ENCODE results near the gene ACOT7. TPM values are rescaled to one million over a fixed set of nuclear protein-coding genes. Genes with fewer than 3 reads are reported as not detected.

The ACOT7 gene
- total RNA-seq, 2 experiments from 2014 or later: 5.3 to 5.4 TPM

DNA sequence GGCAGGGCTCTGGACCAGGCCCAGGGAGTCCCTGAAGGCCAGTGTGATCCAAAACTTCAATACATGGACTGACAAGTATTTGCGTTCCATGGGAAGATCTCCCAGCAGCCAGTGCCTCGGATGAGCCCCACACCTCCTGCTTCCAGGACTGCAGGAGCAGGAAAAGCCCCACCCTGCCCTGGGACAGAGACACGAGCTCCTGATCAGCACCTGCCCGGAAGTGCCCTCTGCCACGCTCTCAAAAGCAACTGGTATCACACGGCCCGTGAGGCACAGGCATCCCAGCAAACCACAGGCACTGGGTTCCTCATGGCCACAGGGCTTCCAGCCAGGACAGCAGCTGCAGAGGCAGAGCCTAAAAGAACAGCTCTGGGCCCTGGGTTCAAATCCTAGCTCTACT, 48.6 kb downstream of the ACOT7 start:
- Mint-ChIP-seq H3K4me3 (no peak overlapping the region), H3K9me3 (no peaks in the 10 kb centered on the region), H3K27ac (no peak overlapping the region), H3K36me3 (ENCODE audit: low read depth) (peaks cover 4% of the 10 kb centered on the region), H3K4me1 (ENCODE audit: low read depth) (peaks cover 28% of the 10 kb centered on the region), H3K27me3 (no peaks in the 10 kb centered on the region)
- Histone ChIP-seq H3K36me3 (ENCODE audit: insufficient read depth, low read length) (no peaks in the 10 kb centered on the region), H3K27me3 (ENCODE audit: control insufficient read depth in 1 of 2, insufficient read depth in 2 of 2, low read length in 2 of 2) (no peaks in the 10 kb centered on the region), H3K4me1 (ENCODE audit: insufficient read depth, low read length) (peaks cover 21% of the 10 kb centered on the region), H3K9me3 (ENCODE audit: control insufficient read depth in 1 of 2, insufficient read depth in 1 of 2, low read length in 2 of 2) (no peaks in the 10 kb centered on the region), H3K27ac (ENCODE audit: low read depth in 1 of 2, low read length in 2 of 2) (no peak overlapping the region), H3K4me3 (ENCODE audit: low read length) (no peak overlapping the region)
- POLR2A ChIA-PET: no interaction called here
- DNase-seq (no peak), ATAC-seq (ENCODE audit: poor library complexity) (no peak)
- TF ChIP-seq, protein P1, sequence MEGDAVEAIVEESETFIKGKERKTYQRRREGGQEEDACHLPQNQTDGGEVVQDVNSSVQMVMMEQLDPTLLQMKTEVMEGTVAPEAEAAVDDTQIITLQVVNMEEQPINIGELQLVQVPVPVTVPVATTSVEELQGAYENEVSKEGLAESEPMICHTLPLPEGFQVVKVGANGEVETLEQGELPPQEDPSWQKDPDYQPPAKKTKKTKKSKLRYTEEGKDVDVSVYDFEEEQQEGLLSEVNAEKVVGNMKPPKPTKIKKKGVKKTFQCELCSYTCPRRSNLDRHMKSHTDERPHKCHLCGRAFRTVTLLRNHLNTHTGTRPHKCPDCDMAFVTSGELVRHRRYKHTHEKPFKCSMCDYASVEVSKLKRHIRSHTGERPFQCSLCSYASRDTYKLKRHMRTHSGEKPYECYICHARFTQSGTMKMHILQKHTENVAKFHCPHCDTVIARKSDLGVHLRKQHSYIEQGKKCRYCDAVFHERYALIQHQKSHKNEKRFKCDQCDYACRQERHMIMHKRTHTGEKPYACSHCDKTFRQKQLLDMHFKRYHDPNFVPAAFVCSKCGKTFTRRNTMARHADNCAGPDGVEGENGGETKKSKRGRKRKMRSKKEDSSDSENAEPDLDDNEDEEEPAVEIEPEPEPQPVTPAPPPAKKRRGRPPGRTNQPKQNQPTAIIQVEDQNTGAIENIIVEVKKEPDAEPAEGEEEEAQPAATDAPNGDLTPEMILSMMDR (IDR thresholded peaks at IDR 0.05): no peak
- CTCF ChIA-PET: no interaction called here
- intact Hi-C loops (cut with DNase I, micrococcal nuclease): loop anchor here in 1 of 2 experiments (5.0 kb wide), 1 partner anchor 132 kb away; no protein-coding TSS in a partner anchor

DNA sequence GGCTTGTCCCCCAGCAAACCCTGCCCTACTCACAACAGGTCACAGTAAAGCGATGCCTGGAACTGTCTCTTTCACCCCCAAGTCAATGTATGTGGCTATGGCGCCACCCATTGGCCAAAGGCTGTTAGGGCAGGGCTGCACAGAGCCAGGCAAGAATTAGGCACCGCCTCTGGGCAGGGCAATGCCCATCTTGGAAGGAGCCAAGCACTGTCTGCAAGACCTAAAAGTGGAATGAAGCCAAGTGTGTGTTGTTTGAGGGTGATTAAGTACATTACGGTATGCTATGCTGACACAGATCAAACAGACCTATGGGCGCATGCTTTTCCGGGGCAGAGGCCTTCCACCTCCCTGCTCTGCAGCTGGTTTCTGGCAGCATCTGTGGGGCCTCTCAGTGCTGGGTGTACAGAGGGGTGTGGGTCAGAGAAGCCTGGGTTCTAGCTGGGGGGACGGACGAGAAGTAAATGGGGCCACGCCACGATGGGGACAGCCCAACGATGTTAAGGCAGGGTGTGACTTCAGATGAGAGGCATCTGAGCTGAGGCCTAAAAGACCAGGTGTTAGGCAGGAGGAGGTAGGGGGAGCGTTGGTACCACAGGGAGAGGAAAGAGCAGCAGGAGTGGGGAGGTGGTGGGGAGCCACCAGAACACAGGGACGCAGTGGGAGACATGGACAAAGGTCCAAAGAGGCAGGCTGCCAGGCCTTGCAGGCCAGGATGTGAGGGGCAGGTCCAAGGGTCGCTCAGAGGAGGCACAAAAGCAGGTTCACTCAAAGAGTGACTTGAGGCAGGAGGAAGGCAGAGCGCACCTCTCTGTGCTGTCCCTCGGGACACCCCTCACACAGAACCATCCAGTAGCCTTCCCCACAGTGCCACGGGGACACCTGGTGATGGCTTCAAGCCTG, 49.8 kb downstream of the ACOT7 start:
- no peak overlapping the region for H3K27ac ChIP-seq (ENCODE audit: low read depth in 1 of 2, low read length in 2 of 2)

DNA sequence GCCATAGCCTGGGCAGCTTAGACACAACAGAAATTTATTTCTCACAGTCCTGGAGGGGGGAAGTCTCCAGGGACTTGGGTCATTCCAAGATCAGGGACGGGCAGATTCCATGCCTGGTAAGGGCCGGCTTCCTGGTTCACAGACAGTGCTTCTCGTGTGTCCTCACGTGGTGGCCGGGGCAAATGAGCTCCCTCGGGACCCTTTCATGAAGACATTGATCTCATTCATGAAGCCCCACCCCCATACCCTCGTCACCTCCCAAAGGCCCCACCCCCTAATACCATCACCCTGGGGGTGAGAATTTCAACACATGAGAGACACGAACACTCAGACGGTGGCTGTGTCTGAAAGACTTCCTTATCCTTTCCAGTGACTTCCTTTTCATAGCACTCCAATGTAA, 51.5 kb downstream of the ACOT7 start:
- Mint-ChIP-seq H3K4me1 (ENCODE audit: low read depth) (peaks cover 6% of the 10 kb centered on the region), H3K27me3 (no peaks in the 10 kb centered on the region), H3K27ac (no peak overlapping the region), H3K9me3 (no peaks in the 10 kb centered on the region), H3K4me3 (no peak overlapping the region), H3K36me3 (ENCODE audit: low read depth) (peaks cover 4% of the 10 kb centered on the region)
- Histone ChIP-seq H3K27me3 (ENCODE audit: control insufficient read depth in 1 of 2, insufficient read depth in 2 of 2, low read length in 2 of 2) (no peaks in the 10 kb centered on the region), H3K27ac (ENCODE audit: low read depth in 1 of 2, low read length in 2 of 2) (no peak overlapping the region), H3K36me3 (ENCODE audit: insufficient read depth, low read length) (no peaks in the 10 kb centered on the region), H3K4me1 (ENCODE audit: insufficient read depth, low read length) (no peaks in the 10 kb centered on the region), H3K9me3 (ENCODE audit: control insufficient read depth in 1 of 2, insufficient read depth in 1 of 2, low read length in 2 of 2) (no peaks in the 10 kb centered on the region), H3K4me3 (ENCODE audit: low read length) (no peak overlapping the region)
- DNase-seq: peak in 1 of 14 experiments; percentile 5
- ChIA-PET POLR2A (no interaction called here), CTCF (no interaction called here)
- intact Hi-C loops (cut with DNase I, micrococcal nuclease): no loop called here
- TF ChIP-seq, protein P1 (IDR thresholded peaks at IDR 0.05): no peak
- ATAC-seq (ENCODE audit: poor library complexity): no peak

More for the DNA sequence above, 49.8 kb downstream of the ACOT7 start:
- Mint-ChIP-seq H3K4me3 (no peak overlapping the region), H3K4me1 (ENCODE audit: low read depth) (peaks cover 17% of the 10 kb centered on the region), H3K27me3 (no peaks in the 10 kb centered on the region), H3K9me3 (no peaks in the 10 kb centered on the region), H3K27ac (no peak overlapping the region), H3K36me3 (ENCODE audit: low read depth) (peaks cover 4% of the 10 kb centered on the region)
- peak in 13 of 14 experiments; percentile 26 to 72 (median 51) for DNase-seq
- H3K4me3 ChIP-seq (ENCODE audit: low read length): no peak overlapping the region
- POLR2A ChIA-PET: no interaction called here
- H3K27me3 ChIP-seq (ENCODE audit: control insufficient read depth in 1 of 2, insufficient read depth in 2 of 2, low read length in 2 of 2): no peaks in the 10 kb centered on the region
- TF ChIP-seq, protein P1 (IDR thresholded peaks at IDR 0.05): peak; percentile 33
- intact Hi-C loops (cut with DNase I, micrococcal nuclease): loop anchor here (1.0 kb wide), 2 partner anchors 96 to 97 kb away; no protein-coding TSS in a partner anchor
- CTCF ChIA-PET: interaction anchor here (0.6 kb wide), 1 partner anchor 28 kb away, joined by 3 read pairs; no protein-coding TSS in a partner anchor
- peak; percentile 54 for ATAC-seq (ENCODE audit: poor library complexity)
- H3K4me1 ChIP-seq (ENCODE audit: insufficient read depth, low read length): peaks cover 12% of the 10 kb centered on the region
- H3K36me3 ChIP-seq (ENCODE audit: insufficient read depth, low read length): no peaks in the 10 kb centered on the region
- no peaks in the 10 kb centered on the region for H3K9me3 ChIP-seq (ENCODE audit: control insufficient read depth in 1 of 2, insufficient read depth in 1 of 2, low read length in 2 of 2)

All from CD4-positive, alpha-beta T cell (primary cell).